ENCODE data around the gene YY2.
"Not testable (repeated sequence)": the region's sequence is repeated elsewhere in the genome, so short reads cannot be mapped to it uniquely, and the experiment has no call there.

Gene YY2

GRCh38 chrX:21855937-21856415 is at the start of gene YY2:
Gene YY2 (plus strand): TSS chrX:21855987. CDS start chrX:21856485, 498 bp downstream.
- no peak for DNase-seq (ENCODE audit: low read depth in 2 of 2)

GRCh38 chrX:21806691-21807090 is 49.1 kb upstream of the YY2 start:
- DNase-seq (ENCODE audit: low read depth in 2 of 2): no peak

- no peak for DNase-seq (ENCODE audit: low read depth in 2 of 2)
Observed at GRCh38 chrX:21811832-21812231, 44.0 kb upstream of the YY2 start.

GRCh38 chrX:21812628-21813027 is 43.2 kb upstream of the YY2 start:
- DNase-seq (ENCODE audit: low read depth in 2 of 2): no peak

- no peak for DNase-seq (ENCODE audit: low read depth in 2 of 2)
Observed at GRCh38 chrX:21813612-21814368, 42.0 kb upstream of the YY2 start.

GRCh38 chrX:21816136-21816535 is 39.7 kb upstream of the YY2 start:
- DNase-seq (ENCODE audit: low read depth in 2 of 2): no peak

GRCh38 chrX:21820170-21820569 is 35.6 kb upstream of the YY2 start:
- DNase-seq (ENCODE audit: low read depth in 2 of 2): not testable (repeated sequence)

- no peak for DNase-seq (ENCODE audit: low read depth in 2 of 2)
Observed at GRCh38 chrX:21821875-21822274, 33.9 kb upstream of the YY2 start.

GRCh38 chrX:21831496-21831895 is 24.3 kb upstream of the YY2 start:
- DNase-seq (ENCODE audit: low read depth in 2 of 2): no peak

- DNase-seq (ENCODE audit: low read depth in 2 of 2): no peak
Observed at GRCh38 chrX:21837056-21837455, 18.7 kb upstream of the YY2 start.

- no peak for DNase-seq (ENCODE audit: low read depth in 2 of 2)
Observed at GRCh38 chrX:21838937-21839333, 16.9 kb upstream of the YY2 start.

GRCh38 chrX:21839334-21840192 is 16.2 kb upstream of the YY2 start, which contains the start of gene MBTPS2:
Gene MBTPS2 (plus strand): TSS chrX:21839617. CDS start chrX:21839735, 118 bp downstream.
- peak; percentile 57 to 59 for DNase-seq (ENCODE audit: low read depth in 2 of 2)

- no peak for DNase-seq (ENCODE audit: low read depth in 2 of 2)
Observed at GRCh38 chrX:21840193-21840545, 15.6 kb upstream of the YY2 start.

- no peak for DNase-seq (ENCODE audit: low read depth in 2 of 2)
Observed at GRCh38 chrX:21843179-21843578, 12.6 kb upstream of the YY2 start.

GRCh38 chrX:21845096-21845495 is 10.7 kb upstream of the YY2 start:
- DNase-seq (ENCODE audit: low read depth in 2 of 2): no peak

GRCh38 chrX:21847342-21847741 is 8.4 kb upstream of the YY2 start:
- no peak for DNase-seq (ENCODE audit: low read depth in 2 of 2)

GRCh38 chrX:21853578-21853977 is 2.2 kb upstream of the YY2 start:
- DNase-seq (ENCODE audit: low read depth in 2 of 2): no peak

- DNase-seq (ENCODE audit: low read depth in 2 of 2): no peak
Observed at GRCh38 chrX:21856504-21856903, 717 bp downstream of the YY2 start.

- DNase-seq (ENCODE audit: low read depth in 2 of 2): no peak
Observed at GRCh38 chrX:21863241-21863640, 7.5 kb downstream of the YY2 start.

GRCh38 chrX:21865436-21865835 is 9.6 kb downstream of the YY2 start:
- DNase-seq (ENCODE audit: low read depth in 2 of 2): no peak

GRCh38 chrX:21870494-21870893 is 14.7 kb downstream of the YY2 start:
- DNase-seq (ENCODE audit: low read depth in 2 of 2): no peak

- no peak for DNase-seq (ENCODE audit: low read depth in 2 of 2)
Observed at GRCh38 chrX:21873063-21873775, 17.4 kb downstream of the YY2 start.
